Activated CD8-positive, alpha-beta T cell treated with anti-CD3 and anti-CD28 coated beads for 36 hours (primary cell): Measurements from ENCODE around the gene CERKL. TPM values are rescaled to one million over a fixed set of nuclear protein-coding genes. Genes with fewer than 3 reads are reported as not detected.

ENCODE experiments used
- ATAC-seq: fragments of 200-7000 bp; cut with Tn5 transposase; one replicate; pipeline ENCODE4 v1.10.0; 2021; ENCODE audit warnings: mild to moderate bottlenecking, moderate library complexity
- CTCF ChIA-PET: fragments of 350-600 bp; sonication (Branson Sonifier 250); formaldehyde crosslinking; loops from one replicate; lab custom pipeline; 2021; ENCODE audit warnings: antibody characterized with exemption; lab: Charles Lee
- POLR2A ChIA-PET: fragments of 350-600 bp; sonication (Branson Sonifier 250); formaldehyde crosslinking; loops from one replicate; lab custom pipeline; 2021; ENCODE audit warnings: antibody characterized with exemption; lab: Charles Lee
- DNase-seq: peaks from one replicate; pipeline ENCODE4 v3.0.0-alpha.2; 2020
- H3K27ac Mint-ChIP-seq: one replicate; pipeline ENCODE4 v1.8.0; 2021; ENCODE audit warnings: mild to moderate bottlenecking, mixed read lengths
- H3K27me3 Mint-ChIP-seq: one replicate; pipeline ENCODE4 v1.8.0; 2021; ENCODE audit warnings: mixed read lengths
- H3K36me3 Mint-ChIP-seq: one replicate; pipeline ENCODE4 v1.8.0; 2021; ENCODE audit warnings: low read depth, mixed read lengths
- H3K4me1 Mint-ChIP-seq: one replicate; pipeline ENCODE4 v1.8.0; 2021; ENCODE audit warnings: low read depth, mixed read lengths
- H3K4me3 Mint-ChIP-seq: one replicate; pipeline ENCODE4 v1.8.0; 2021; ENCODE audit warnings: mild to moderate bottlenecking, moderate library complexity, mixed read lengths
- H3K9me3 Mint-ChIP-seq: one replicate; pipeline ENCODE4 v1.8.0; 2021; ENCODE audit warnings: mixed read lengths
- CTCF ChIP-seq: fragments of 200-600 bp; IDR thresholded peaks from one replicate; pipeline ENCODE4 v1.8.0; 2022; ENCODE audit warnings: antibody characterized with exemption, mild to moderate bottlenecking
- intact Hi-C: fragments of 100-400 bp; cut with micrococcal nuclease; formaldehyde crosslinking; loops from one replicate; pipeline ENCODE4 v1.10.0; 2022
- total RNA-seq, 2 experiments: library from RNA; stranded (reverse); gene quantifications; one replicate each; pipeline ENCODE4 v1.2.3, GENCODE V29; 2021

Gene CERKL
- total RNA-seq, 2 experiments from 2014 or later, result 0.11 to 0.20 TPM

DNA sequence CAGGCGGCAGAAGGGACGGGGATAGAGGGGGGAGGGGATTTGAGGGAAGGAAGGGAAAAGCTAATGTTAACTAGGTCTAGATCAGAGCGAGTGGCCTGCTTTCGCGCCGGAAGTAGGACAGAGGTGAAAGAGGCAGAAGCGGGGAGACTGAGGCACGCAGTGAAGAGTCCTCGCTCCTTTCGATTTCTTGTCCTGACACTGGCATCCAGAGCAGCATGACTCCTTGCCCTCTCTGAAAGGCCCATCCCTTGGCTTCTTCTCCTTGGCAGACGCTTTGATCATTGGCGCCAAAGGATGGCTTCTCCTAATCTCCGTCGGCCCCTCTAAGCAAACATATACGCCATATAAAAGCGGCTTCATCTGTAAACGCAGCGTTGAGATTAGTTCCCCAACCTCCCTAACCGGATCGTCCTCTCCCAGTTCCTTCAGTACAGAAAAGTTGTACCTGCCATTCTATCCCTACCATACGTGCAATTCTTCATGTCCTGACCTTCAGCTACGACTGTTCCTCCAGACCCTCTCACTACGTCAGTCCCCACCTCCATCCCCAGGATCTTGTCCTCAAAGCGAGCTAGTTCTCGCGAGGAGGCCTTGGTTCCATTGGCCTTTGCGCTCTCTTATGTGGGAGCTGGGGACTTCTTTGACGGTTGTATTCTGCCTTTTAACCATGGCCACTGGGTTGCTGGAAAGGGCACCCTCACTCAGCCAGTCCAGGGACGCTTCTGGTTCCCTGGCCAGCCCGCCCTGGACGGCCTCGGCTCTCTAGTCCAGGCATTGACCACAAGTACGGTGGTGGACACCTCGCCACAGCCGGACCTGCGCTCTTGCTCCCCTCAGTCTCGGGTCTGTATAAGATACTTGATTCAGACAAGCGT, 24.3 kb upstream of the CERKL start:
- no peak overlapping the region for H3K27ac Mint-ChIP-seq
- H3K9me3 Mint-ChIP-seq, result peaks cover 5% of the 10 kb centered on the region
- ChIA-PET CTCF (interaction anchor here (1.1 to 1.6 kb wide), 2 partner anchors 25 to 34 kb away, joined by 3 to 4 read pairs; partner anchors contain the start of gene CERKL), POLR2A (no interaction called here)
- H3K4me1 Mint-ChIP-seq, result peaks cover 39% of the 10 kb centered on the region
- H3K36me3 Mint-ChIP-seq, result no peaks in the 10 kb centered on the region
- intact Hi-C loops, result no loop called here
- ATAC-seq (no peak), DNase-seq (no peak)
- H3K27me3 Mint-ChIP-seq, result peaks cover 81% of the 10 kb centered on the region
- H3K4me3 Mint-ChIP-seq, result peak overlapping the region; percentile 57
- TF ChIP-seq CTCF, result no peak

- Mint-ChIP-seq H3K4me3 (peak within 1 kb of the TSS; percentile 57), H3K27me3 (peaks cover 77% of the 10 kb centered on the region), H3K4me1 (peaks cover 39% of the 10 kb centered on the region), H3K27ac (no peak within 1 kb of the TSS), H3K36me3 (no peaks in the 10 kb centered on the region), H3K9me3 (peaks cover 5% of the 10 kb centered on the region)
- no peak for TF ChIP-seq CTCF
- ATAC-seq, result peak; percentile 53
- peak; percentile 59 for DNase-seq
- intact Hi-C loops, result no loop called here
- ChIA-PET POLR2A (no interaction called here), CTCF (interaction anchor here (1.1 to 1.7 kb wide), 3 partner anchors 22 to 35 kb away, joined by 3 to 4 read pairs (median 4); partner anchors contain the start of gene CERKL)
Measured at GRCh38 chr2:181680055-181680936, 23.4 kb upstream of the CERKL start, which contains the start of gene NEUROD1. Gene NEUROD1 (minus strand): TSS chr2:181680517. CDS start chr2:181678860, 1,657 bp downstream.

GRCh38 chr2:181679544-181679979, 22.7 kb upstream of the CERKL start:
- DNase-seq (no peak), ATAC-seq (no peak)
- CTCF ChIA-PET, result interaction anchor here (1.6 to 1.7 kb wide), 2 partner anchors 21 to 36 kb away, joined by 4 read pairs; no protein-coding TSS in a partner anchor
- TF ChIP-seq CTCF, result no peak
- Mint-ChIP-seq H3K4me3 (no peak overlapping the region), H3K36me3 (no peaks in the 10 kb centered on the region), H3K4me1 (peaks cover 33% of the 10 kb centered on the region), H3K9me3 (peaks cover 5% of the 10 kb centered on the region), H3K27me3 (peaks cover 75% of the 10 kb centered on the region), H3K27ac (no peak overlapping the region)
- POLR2A ChIA-PET, result no interaction called here
- intact Hi-C loops, result no loop called here

DNA sequence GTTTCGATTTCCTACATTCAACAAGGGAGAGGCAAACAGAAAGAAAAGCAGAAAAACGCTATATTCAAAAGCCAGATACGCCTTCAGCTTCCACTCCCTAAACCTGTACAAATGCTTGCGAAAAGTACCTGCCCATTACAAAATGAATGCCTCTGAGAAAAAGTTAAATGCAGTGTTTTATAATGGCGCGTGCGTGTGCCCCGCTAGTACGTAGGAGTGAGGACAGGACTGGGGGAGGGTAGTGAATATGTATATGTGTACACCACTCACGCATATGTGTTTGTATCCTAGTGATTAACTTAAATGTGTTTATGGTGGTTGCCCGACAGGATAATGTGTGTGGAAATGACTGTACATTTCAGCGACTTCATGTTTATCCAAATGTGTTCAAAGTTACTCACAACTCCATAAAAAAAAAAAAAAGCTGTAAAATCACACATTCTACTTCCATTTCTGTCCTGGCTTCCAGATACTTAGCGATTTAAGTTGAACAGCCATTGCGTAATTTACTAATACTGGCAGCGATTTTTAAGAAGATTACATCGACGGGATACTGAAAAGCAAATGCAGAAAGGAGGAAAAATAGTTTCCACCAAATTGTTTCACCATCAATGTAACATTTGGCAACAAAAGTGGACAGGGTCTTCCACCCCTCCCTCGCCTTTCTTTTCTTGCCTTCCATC, 22.1 kb upstream of the CERKL start:
- TF ChIP-seq CTCF, result no peak
- CTCF ChIA-PET, result interaction anchor here (1.7 kb wide), 1 partner anchor 20 kb away, joined by 4 read pairs; no protein-coding TSS in a partner anchor
- peaks cover 31% of the 10 kb centered on the region for H3K4me1 Mint-ChIP-seq
- intact Hi-C loops, result no loop called here
- peak overlapping the region; percentile 14 for H3K4me3 Mint-ChIP-seq
- H3K27ac Mint-ChIP-seq, result no peak overlapping the region
- H3K36me3 Mint-ChIP-seq, result no peaks in the 10 kb centered on the region
- no peak for DNase-seq
- POLR2A ChIA-PET, result no interaction called here
- peaks cover 74% of the 10 kb centered on the region for H3K27me3 Mint-ChIP-seq
- ATAC-seq, result no peak
- H3K9me3 Mint-ChIP-seq, result peaks cover 5% of the 10 kb centered on the region
